ENCODE measurements around the gene APOA4. TPM values are rescaled to one million over a fixed set of nuclear protein-coding genes. Genes with fewer than 3 reads are reported as not detected.

APOA4 gene
- total RNA-seq, 1 experiment from 2014 or later = not detected

DNA sequence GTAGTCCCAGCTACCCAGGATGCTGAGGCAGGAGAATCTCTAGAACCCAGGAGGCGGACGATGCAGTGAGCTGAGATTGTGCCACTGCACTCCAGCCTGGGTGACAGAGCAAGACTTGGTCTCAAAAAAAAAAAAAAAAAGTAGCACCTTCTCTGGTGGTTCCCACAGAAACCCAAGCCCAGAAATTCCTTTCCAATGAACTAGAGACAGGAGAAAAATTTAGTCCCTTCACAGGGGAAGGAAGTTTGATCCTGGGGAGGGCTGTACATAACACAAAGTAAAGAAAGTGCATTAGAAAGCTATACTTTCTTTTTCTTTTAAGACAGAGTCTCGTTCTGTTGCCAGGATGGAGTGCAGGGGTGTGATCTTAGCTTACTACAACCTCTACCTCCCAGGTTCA lies 39.8 kb upstream of the APOA4 start:
- ChIA-PET CTCF (no interaction called here), POLR2A (interaction anchor here (0.6 kb wide), 1 partner anchor 18 kb away, joined by 4 read pairs; no protein-coding TSS in a partner anchor)
- Histone ChIP-seq H3K4me3 (ENCODE audit: low read depth in 2 of 2, low read length in 2 of 2) (no peak overlapping the region), H3K4me1 (ENCODE audit: control insufficient read depth, insufficient read depth, low read length) (no peaks in the 10 kb centered on the region), H3K27ac (ENCODE audit: low read length) (no peak overlapping the region), H3K27me3 (ENCODE audit: control insufficient read depth, insufficient read depth, low read length) (no peaks in the 10 kb centered on the region), H3K9me3 (ENCODE audit: control insufficient read depth, insufficient read depth, low read depth, low read length) (no peaks in the 10 kb centered on the region), H3K36me3 (ENCODE audit: control insufficient read depth, insufficient read depth, low read length) (peaks cover 5% of the 10 kb centered on the region; the same call in 1 of the 2 replicates)
- no peak for DNase-seq (ENCODE audit: low read depth, low spot score)
- in situ Hi-C loops (cut with HindIII; ENCODE audit: low pct_unique_long_range_greater_than_20kb, low sequenced_read_pairs) (no loop called here), intact Hi-C loops (cut with micrococcal nuclease; ENCODE audit: unreplicated experiment) (no loop called here)
- ATAC-seq = no peak
- BruUV-seq (replicated peaks) = no TSS peak
- TF ChIP-seq, protein P1, sequence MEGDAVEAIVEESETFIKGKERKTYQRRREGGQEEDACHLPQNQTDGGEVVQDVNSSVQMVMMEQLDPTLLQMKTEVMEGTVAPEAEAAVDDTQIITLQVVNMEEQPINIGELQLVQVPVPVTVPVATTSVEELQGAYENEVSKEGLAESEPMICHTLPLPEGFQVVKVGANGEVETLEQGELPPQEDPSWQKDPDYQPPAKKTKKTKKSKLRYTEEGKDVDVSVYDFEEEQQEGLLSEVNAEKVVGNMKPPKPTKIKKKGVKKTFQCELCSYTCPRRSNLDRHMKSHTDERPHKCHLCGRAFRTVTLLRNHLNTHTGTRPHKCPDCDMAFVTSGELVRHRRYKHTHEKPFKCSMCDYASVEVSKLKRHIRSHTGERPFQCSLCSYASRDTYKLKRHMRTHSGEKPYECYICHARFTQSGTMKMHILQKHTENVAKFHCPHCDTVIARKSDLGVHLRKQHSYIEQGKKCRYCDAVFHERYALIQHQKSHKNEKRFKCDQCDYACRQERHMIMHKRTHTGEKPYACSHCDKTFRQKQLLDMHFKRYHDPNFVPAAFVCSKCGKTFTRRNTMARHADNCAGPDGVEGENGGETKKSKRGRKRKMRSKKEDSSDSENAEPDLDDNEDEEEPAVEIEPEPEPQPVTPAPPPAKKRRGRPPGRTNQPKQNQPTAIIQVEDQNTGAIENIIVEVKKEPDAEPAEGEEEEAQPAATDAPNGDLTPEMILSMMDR (IDR thresholded peaks at IDR 0.05) = no peak
- TF ChIP-seq, protein P2, sequence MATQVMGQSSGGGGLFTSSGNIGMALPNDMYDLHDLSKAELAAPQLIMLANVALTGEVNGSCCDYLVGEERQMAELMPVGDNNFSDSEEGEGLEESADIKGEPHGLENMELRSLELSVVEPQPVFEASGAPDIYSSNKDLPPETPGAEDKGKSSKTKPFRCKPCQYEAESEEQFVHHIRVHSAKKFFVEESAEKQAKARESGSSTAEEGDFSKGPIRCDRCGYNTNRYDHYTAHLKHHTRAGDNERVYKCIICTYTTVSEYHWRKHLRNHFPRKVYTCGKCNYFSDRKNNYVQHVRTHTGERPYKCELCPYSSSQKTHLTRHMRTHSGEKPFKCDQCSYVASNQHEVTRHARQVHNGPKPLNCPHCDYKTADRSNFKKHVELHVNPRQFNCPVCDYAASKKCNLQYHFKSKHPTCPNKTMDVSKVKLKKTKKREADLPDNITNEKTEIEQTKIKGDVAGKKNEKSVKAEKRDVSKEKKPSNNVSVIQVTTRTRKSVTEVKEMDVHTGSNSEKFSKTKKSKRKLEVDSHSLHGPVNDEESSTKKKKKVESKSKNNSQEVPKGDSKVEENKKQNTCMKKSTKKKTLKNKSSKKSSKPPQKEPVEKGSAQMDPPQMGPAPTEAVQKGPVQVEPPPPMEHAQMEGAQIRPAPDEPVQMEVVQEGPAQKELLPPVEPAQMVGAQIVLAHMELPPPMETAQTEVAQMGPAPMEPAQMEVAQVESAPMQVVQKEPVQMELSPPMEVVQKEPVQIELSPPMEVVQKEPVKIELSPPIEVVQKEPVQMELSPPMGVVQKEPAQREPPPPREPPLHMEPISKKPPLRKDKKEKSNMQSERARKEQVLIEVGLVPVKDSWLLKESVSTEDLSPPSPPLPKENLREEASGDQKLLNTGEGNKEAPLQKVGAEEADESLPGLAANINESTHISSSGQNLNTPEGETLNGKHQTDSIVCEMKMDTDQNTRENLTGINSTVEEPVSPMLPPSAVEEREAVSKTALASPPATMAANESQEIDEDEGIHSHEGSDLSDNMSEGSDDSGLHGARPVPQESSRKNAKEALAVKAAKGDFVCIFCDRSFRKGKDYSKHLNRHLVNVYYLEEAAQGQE (IDR thresholded peaks at IDR 0.05; ENCODE audit: insufficient read depth in 1 of 2, low read depth in 2 of 2, low read length in 1 of 2) = no peak
- TF ChIP-seq POLR2AphosphoS5 (IDR thresholded peaks at IDR 0.05; ENCODE audit: low read depth, low read length) = no peak
- TF ChIP-seq TCF7L2 (IDR thresholded peaks at IDR 0.05; ENCODE audit: low read depth, low read length) = no peak
- no peak for TF ChIP-seq SIN3A (IDR thresholded peaks at IDR 0.05; ENCODE audit: borderline replicate concordance, insufficient read depth, low read depth, low read length)

DNA sequence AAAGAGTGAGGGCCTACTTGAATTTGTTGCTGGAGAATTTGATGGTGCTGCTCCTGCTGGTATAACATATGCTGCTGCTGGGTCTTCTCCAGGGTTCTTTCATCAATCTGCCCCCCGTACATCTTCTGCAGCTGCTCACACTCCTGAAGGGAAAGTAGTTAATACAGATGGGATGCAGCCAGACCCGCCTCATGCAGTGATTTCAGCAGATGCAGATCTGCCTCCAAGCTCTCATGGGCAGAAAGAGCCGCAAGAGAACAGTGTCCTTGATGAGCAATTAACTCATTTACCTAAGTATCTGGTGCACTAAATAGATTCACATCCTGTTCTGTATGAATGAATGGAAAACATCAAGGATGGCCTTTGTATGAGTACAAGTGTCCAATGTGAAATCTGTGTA lies 39.1 kb upstream of the APOA4 start:
- TF ChIP-seq SIN3A (IDR thresholded peaks at IDR 0.05; ENCODE audit: borderline replicate concordance, insufficient read depth, low read depth, low read length) (no peak), TCF7L2 (IDR thresholded peaks at IDR 0.05; ENCODE audit: low read depth, low read length) (no peak), POLR2AphosphoS5 (IDR thresholded peaks at IDR 0.05; ENCODE audit: low read depth, low read length) (no peak)
- TF ChIP-seq, protein P1 (IDR thresholded peaks at IDR 0.05) = no peak
- TF ChIP-seq, protein P2 (IDR thresholded peaks at IDR 0.05; ENCODE audit: insufficient read depth in 1 of 2, low read depth in 2 of 2, low read length in 1 of 2) = no peak
- no peak for ATAC-seq
- CTCF ChIA-PET = no interaction called here
- no TSS peak for BruUV-seq (replicated peaks)
- peaks cover under 1% of the 10 kb centered on the region; the same call in 1 of the 2 replicates for H3K36me3 ChIP-seq (ENCODE audit: control insufficient read depth, insufficient read depth, low read length)
- no peak overlapping the region for H3K27ac ChIP-seq (ENCODE audit: low read length)
- no peaks in the 10 kb centered on the region for H3K27me3 ChIP-seq (ENCODE audit: control insufficient read depth, insufficient read depth, low read length)
- intact Hi-C loops (cut with micrococcal nuclease; ENCODE audit: unreplicated experiment) (no loop called here), in situ Hi-C loops (cut with HindIII; ENCODE audit: low pct_unique_long_range_greater_than_20kb, low sequenced_read_pairs) (no loop called here)
- POLR2A ChIA-PET = no interaction called here
- no peak for DNase-seq (ENCODE audit: low read depth, low spot score)
- no peaks in the 10 kb centered on the region for H3K9me3 ChIP-seq (ENCODE audit: control insufficient read depth, insufficient read depth, low read depth, low read length)
- no peaks in the 10 kb centered on the region for H3K4me1 ChIP-seq (ENCODE audit: control insufficient read depth, insufficient read depth, low read length)
- H3K4me3 ChIP-seq (ENCODE audit: low read depth in 2 of 2, low read length in 2 of 2) = no peak overlapping the region

Data from Panc1 (cell line).